Muscle layer of duodenum (tissue), 2 donors: ENCODE data around the gene FOLR2.

Source experiments
- H3K27ac ChIP-seq: one replicate; pipeline ENCODE4 v1.7.0; 2013; ENCODE audit warnings: mild to moderate bottlenecking, low read length
- H3K27me3 ChIP-seq: one replicate; pipeline ENCODE4 v1.7.0; 2013; ENCODE audit warnings: low read depth, mild to moderate bottlenecking, control low read depth, low read length
- H3K36me3 ChIP-seq, 2 donors: one replicate each; pipeline ENCODE4 v1.7.0; 2013; ENCODE audit warnings: low read length in 2 of 2, control low read depth in 1 of 2, mild to moderate bottlenecking in 1 of 2; ENCODE audit not compliant: insufficient read depth in 2 of 2, control insufficient read depth in 1 of 2
- H3K4me1 ChIP-seq, 2 donors: one replicate each; pipeline ENCODE4 v1.7.0; 2013; ENCODE audit warnings: low read length in 2 of 2, mild to moderate bottlenecking in 2 of 2, control low read depth in 1 of 2, moderate library complexity in 1 of 2; ENCODE audit not compliant: insufficient read depth in 2 of 2, control insufficient read depth in 1 of 2
- H3K4me3 ChIP-seq, 2 donors: one replicate each; pipeline ENCODE4 v1.7.0; 2013; ENCODE audit warnings: low read length in 2 of 2, low read depth in 1 of 2, mild to moderate bottlenecking in 1 of 2
- H3K9me3 ChIP-seq, 2 donors: one replicate each; pipeline ENCODE4 v1.7.0; 2013; ENCODE audit warnings: low read length in 2 of 2, control low read depth in 1 of 2, mild to moderate bottlenecking in 1 of 2; ENCODE audit not compliant: control insufficient read depth in 1 of 2
- donor health status: healthy.

The FOLR2 gene

DNA sequence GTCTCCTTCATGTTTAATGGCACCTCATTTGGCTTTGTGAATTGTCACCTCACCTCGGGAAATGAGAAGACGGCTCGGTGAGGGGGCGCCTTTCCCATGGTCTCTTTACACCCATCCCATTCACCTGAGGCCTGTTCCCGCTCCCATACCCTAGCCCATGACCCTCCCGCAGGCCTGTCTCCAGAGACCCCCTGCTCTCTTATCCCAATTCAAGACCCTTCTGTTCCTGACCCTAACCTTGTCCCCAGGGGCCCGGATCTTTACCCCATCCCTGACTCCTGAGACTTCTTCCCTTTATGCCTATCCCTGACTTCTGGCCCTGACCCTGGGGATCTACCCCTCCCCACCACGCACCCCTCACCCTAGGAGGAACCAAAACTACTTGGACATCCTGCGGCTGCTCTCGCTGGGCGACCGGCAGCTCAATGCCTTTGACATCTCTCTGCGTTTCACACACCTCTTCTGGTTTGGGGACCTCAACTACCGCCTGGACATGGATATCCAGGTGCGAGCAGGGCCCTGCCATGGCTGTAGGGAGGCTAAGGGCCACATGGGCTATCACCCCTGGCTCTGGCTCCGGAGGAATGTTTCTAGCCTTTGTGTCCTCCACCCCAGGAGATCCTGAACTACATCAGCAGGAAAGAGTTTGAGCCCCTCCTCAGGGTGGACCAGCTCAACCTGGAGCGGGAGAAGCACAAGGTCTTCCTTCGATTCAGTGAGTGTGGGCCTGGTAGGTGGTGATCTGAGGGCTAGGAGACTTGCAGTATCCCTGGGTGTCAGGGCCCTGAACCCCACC is 15.9 kb downstream of the FOLR2 start:
- Histone ChIP-seq H3K4me3 (no peak overlapping the region), H3K27me3 (no peaks in the 10 kb centered on the region), H3K4me1 (peaks cover 0 to 35% of the 10 kb centered on the region in 2 donors), H3K27ac (no peak overlapping the region), H3K9me3 (no peaks in the 10 kb centered on the region), H3K36me3 (peaks cover 76 to 90% of the 10 kb centered on the region in 2 donors)

- no peak overlapping the region for H3K27ac ChIP-seq
- peaks cover 76 to 93% of the 10 kb centered on the region in 2 donors for H3K36me3 ChIP-seq
- H3K27me3 ChIP-seq, result no peaks in the 10 kb centered on the region
- no peaks in the 10 kb centered on the region for H3K9me3 ChIP-seq
- H3K4me3 ChIP-seq, result no peak overlapping the region
- H3K4me1 ChIP-seq, result peaks cover 0 to 35% of the 10 kb centered on the region in 2 donors
These were observed 16.6 kb downstream of the FOLR2 start for GRCh38 chr11:72233056-72233772.

GRCh38 chr11:72233773-72234513 is 17.3 kb downstream of the FOLR2 start:
- no peaks in the 10 kb centered on the region for H3K9me3 ChIP-seq
- H3K4me3 ChIP-seq, result no peak overlapping the region
- no peak overlapping the region for H3K27ac ChIP-seq
- H3K36me3 ChIP-seq, result peaks cover 72 to 86% of the 10 kb centered on the region in 2 donors
- H3K27me3 ChIP-seq, result no peaks in the 10 kb centered on the region
- H3K4me1 ChIP-seq, result peaks cover 0 to 40% of the 10 kb centered on the region in 2 donors

DNA sequence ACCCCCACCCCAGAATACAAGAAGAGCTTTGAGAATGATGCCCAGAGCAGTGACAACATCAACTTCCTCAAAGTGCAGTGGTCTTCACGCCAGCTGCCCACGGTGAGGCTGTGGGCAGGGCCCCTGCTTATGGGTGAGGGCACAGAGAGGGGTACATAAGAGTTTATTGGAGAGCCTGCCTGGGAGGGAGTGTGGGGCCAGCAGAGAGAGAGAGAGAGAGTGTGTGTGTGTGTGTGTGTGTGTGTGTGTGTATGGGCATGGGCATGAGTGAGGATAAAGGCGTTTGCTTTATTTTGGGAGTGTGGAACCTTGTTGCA is 17.9 kb downstream of the FOLR2 start:
- Histone ChIP-seq H3K9me3 (no peaks in the 10 kb centered on the region), H3K4me1 (peaks cover 2 to 45% of the 10 kb centered on the region in 2 donors), H3K27ac (no peak overlapping the region), H3K4me3 (no peak overlapping the region), H3K36me3 (peaks cover 67 to 80% of the 10 kb centered on the region in 2 donors), H3K27me3 (no peaks in the 10 kb centered on the region)

DNA sequence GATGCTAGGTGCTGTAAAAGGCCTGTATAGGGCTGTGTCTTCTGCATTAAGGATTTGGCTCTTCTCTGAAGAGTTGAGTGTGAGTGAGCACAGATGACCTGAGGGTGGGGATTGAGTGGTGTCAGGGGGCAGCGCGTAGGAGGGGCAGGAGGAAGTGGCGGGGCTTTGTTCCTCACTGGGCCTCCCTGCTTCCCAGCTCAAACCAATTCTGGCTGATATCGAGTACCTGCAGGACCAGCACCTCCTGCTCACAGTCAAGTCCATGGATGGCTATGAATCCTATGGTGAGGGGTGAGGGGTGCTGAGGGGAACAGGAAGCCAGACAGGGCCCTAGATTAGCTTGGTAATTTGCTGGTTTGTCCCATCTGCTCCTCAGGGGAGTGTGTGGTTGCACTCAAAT is 18.3 kb downstream of the FOLR2 start:
- Histone ChIP-seq H3K4me1 (peaks cover 3 to 47% of the 10 kb centered on the region in 2 donors), H3K27ac (no peak overlapping the region), H3K36me3 (peaks cover 62 to 76% of the 10 kb centered on the region in 2 donors)

GRCh38 chr11:72235351-72236057 is 18.9 kb downstream of the FOLR2 start:
- Histone ChIP-seq H3K36me3 (peaks cover 56 to 70% of the 10 kb centered on the region in 2 donors), H3K27ac (no peak overlapping the region), H3K27me3 (peaks cover 3% of the 10 kb centered on the region), H3K9me3 (no peaks in the 10 kb centered on the region), H3K4me1 (peaks cover 3 to 53% of the 10 kb centered on the region in 2 donors), H3K4me3 (no peak overlapping the region)

More for the DNA sequence above, 18.3 kb downstream of the FOLR2 start:
- no peak overlapping the region for H3K4me3 ChIP-seq
- no peaks in the 10 kb centered on the region for H3K27me3 ChIP-seq
- no peaks in the 10 kb centered on the region for H3K9me3 ChIP-seq

DNA sequence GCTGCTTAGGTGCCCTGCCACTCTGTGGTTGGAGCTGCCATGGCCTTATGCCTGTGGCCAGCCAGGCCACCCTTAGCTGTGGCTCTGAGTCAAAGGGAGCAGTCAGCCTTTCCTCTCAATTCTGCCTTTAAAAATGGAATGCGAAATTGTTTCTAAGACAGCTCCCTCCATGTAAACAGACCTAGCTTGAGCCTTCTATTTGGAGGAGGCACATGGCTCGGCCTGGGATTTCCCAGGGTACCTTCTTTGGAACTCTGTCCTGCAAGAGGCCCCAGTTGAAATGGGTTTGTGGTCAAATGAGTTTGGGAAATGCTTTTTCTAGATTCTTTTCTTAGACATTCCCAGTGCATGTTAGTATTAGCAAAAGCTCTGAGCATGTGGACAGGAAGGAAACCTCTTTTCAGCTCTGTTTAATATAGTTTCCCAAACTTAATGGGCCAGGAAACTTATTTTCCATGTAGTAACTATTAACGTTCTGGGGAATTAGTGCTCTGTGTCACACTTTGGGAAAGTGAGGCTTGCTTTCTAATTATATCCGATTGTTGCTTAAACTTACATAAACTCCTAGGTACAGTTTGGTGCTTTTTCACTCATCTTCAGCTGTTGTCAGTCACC is 19.6 kb downstream of the FOLR2 start:
- no peaks in the 10 kb centered on the region for H3K9me3 ChIP-seq
- H3K4me1 ChIP-seq, result peaks cover 3 to 59% of the 10 kb centered on the region in 2 donors
- peaks cover 49 to 63% of the 10 kb centered on the region in 2 donors for H3K36me3 ChIP-seq
- no peak overlapping the region for H3K4me3 ChIP-seq
- H3K27me3 ChIP-seq, result peaks cover 9% of the 10 kb centered on the region
- no peak overlapping the region for H3K27ac ChIP-seq

DNA sequence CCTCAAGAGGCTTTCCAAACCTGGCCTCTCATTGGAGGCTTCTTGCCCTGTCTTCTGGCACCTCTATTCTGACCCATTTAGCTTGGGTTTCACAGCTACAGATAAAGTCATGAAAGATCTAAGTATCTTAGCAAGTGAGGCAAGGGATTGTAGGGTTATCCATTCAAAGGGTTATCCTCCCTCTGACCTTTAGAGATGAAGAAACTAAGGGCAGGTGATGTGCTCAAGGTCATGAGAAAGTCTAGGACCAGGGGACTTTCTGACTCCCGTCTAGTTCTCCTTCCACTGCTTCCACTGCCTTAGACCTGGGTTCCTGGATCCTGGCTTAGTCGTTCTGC is 20.1 kb downstream of the FOLR2 start:
- Histone ChIP-seq H3K36me3 (peaks cover 44 to 58% of the 10 kb centered on the region in 2 donors), H3K4me3 (no peak overlapping the region), H3K9me3 (no peaks in the 10 kb centered on the region), H3K27me3 (peaks cover 9% of the 10 kb centered on the region), H3K4me1 (peaks cover 3 to 59% of the 10 kb centered on the region in 2 donors), H3K27ac (no peak overlapping the region)

- H3K27ac ChIP-seq, result no peak overlapping the region
- H3K27me3 ChIP-seq, result peaks cover 9% of the 10 kb centered on the region
- no peaks in the 10 kb centered on the region for H3K9me3 ChIP-seq
- peaks cover 3 to 59% of the 10 kb centered on the region in 2 donors for H3K4me1 ChIP-seq
- no peak overlapping the region for H3K4me3 ChIP-seq
- peaks cover 38 to 52% of the 10 kb centered on the region in 2 donors for H3K36me3 ChIP-seq
These were observed 20.7 kb downstream of the FOLR2 start for GRCh38 chr11:72237112-72237931.

DNA sequence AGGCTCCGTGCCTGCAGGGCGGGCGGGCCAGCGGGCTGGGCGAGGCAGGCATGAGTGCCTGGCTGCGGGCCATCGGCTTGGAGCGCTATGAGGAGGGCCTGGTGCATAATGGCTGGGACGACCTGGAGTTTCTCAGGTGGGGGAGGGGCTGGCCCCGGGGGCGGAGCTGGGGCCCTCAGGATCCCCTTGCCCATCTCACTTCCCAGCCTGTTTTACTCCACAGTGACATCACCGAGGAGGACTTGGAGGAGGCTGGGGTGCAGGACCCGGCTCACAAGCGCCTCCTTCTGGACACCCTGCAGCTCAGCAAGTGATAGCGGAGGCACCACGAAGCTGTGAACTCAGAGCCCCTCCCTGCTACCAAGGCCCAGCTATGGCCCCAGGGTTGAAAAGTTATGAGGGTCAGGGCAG is 21.5 kb downstream of the FOLR2 start:
- H3K27ac ChIP-seq, result no peak overlapping the region
- H3K4me3 ChIP-seq, result no peak overlapping the region
- H3K4me1 ChIP-seq, result peaks cover 3 to 59% of the 10 kb centered on the region in 2 donors
- no peaks in the 10 kb centered on the region for H3K9me3 ChIP-seq
- H3K36me3 ChIP-seq, result peaks cover 31 to 45% of the 10 kb centered on the region in 2 donors
- peaks cover 11% of the 10 kb centered on the region for H3K27me3 ChIP-seq
